GM12878 (cell line): ENCODE data around the gene ARMC9. TPM values are rescaled to one million over a fixed set of nuclear protein-coding genes. Genes with fewer than 3 reads are reported as not detected.

ENCODE experiments used
- ATAC-seq: fragments of 200-7000 bp; cut with Tn5 transposase; 3 replicates; pipeline ENCODE4 v1.9.1; 2020; ENCODE audit warnings: mild to moderate bottlenecking, moderate library complexity
- BruUV-seq: library from RNA; stranded (reverse); fragments of 400-500 nt; replicated peaks from 2 replicates; lab custom pipeline; 2021; lab: Mats Ljungman, UMichigan
- CTCF ChIA-PET: fragments of 300-600 bp; sonication (Branson Sonifier 250); formaldehyde crosslinking; extraction: SDS; loops from one replicate; lab custom pipeline; 2021; ENCODE audit warnings: inconsistent platforms; lab: Yijun Ruan, JAX
- POLR2A ChIA-PET: fragments of 350-600 bp; formaldehyde crosslinking; extraction: SDS; loops from one replicate; lab custom pipeline; 2021; ENCODE audit warnings: inconsistent platforms; lab: Charles Lee
- RAD21 ChIA-PET: fragments of 300-600 bp; sonication (Branson Sonifier 250); formaldehyde crosslinking; loops from one replicate; lab custom pipeline; 2023; ENCODE audit warnings: antibody characterized with exemption; ENCODE audit not compliant: unreplicated experiment; lab: Charles Lee
- SMC1A ChIA-PET: fragments of 300-600 bp; sonication (Branson Sonifier 250); formaldehyde crosslinking; loops from one replicate; lab custom pipeline; 2023; ENCODE audit not compliant: unreplicated experiment, uncharacterized antibody; lab: Charles Lee
- DNase-seq: peaks from one replicate; pipeline ENCODE4 v3.0.0-alpha.2; 2011; ENCODE audit warnings: low read depth, low spot score
- FAIRE-seq: peaks from 3 replicates; lab custom pipeline; 2011; peaks lifted over from hg19 to GRCh38; lab: Jason Lieb, UNC
- H2AFZ ChIP-seq: 2 replicates; pipeline ENCODE4 v1.6.0; 2011; ENCODE audit warnings: low read depth, low read length, control low read depth; ENCODE audit not compliant: control insufficient read depth
- H3K27ac ChIP-seq: 2 replicates; pipeline ENCODE4 v1.5.1; 2011; ENCODE audit warnings: control low read depth; ENCODE audit not compliant: control insufficient read depth, insufficient read depth
- H3K27me3 ChIP-seq, 2 experiments: replicated peaks in 1 of 2; 2 replicates each; pipeline versions ENCODE4 v1.6.0 to v1.6.1; 2011; ENCODE audit warnings: low read length in 1 of 2; ENCODE audit not compliant: control insufficient read depth in 2 of 2, insufficient read depth in 2 of 2
- H3K36me3 ChIP-seq, 2 experiments: 2 replicates each; pipeline ENCODE4 v1.5.1; 2011; ENCODE audit warnings: low read length in 1 of 2; ENCODE audit not compliant: control insufficient read depth in 2 of 2, insufficient read depth in 2 of 2
- H3K4me1 ChIP-seq: 2 replicates; pipeline ENCODE4 v1.6.1; 2011; ENCODE audit warnings: mild to moderate bottlenecking, low read length, moderate library complexity, mixed read lengths; ENCODE audit not compliant: control insufficient read depth, insufficient read depth
- H3K4me2 ChIP-seq: 2 replicates; pipeline ENCODE4 v1.6.0; 2011; ENCODE audit warnings: control low read depth; ENCODE audit not compliant: control insufficient read depth, insufficient read depth
- H3K4me3 ChIP-seq: fragments of 200-600 bp; sonication (generic); 2 replicates; pipeline ENCODE4 v1.5.1; 2016
- H3K79me2 ChIP-seq: 2 replicates; pipeline ENCODE4 v1.6.0; 2011; ENCODE audit warnings: low read length; ENCODE audit not compliant: control insufficient read depth, insufficient read depth
- H3K9ac ChIP-seq: 2 replicates; pipeline ENCODE4 v1.8.0; 2011; ENCODE audit warnings: low read length, control low read depth, mixed read lengths; ENCODE audit not compliant: control insufficient read depth, insufficient read depth
- H3K9me3 ChIP-seq: replicated peaks from 3 replicates; pipeline ENCODE4 v1.5.1; 2011; ENCODE audit warnings: mild to moderate bottlenecking, low read length; ENCODE audit not compliant: control insufficient read depth, insufficient read depth
- H4K20me1 ChIP-seq: 2 replicates; pipeline ENCODE4 v1.6.0; 2011; ENCODE audit not compliant: control insufficient read depth, insufficient read depth
- CBX5 ChIP-seq: sonication (generic); IDR thresholded peaks from 2 replicates; pipeline ENCODE4 v1.6.1; 2016; ENCODE audit warnings: low read depth, moderate library complexity, mild to moderate bottlenecking, inconsistent platforms
- CHD2 ChIP-seq: IDR thresholded peaks from 2 replicates; pipeline ENCODE4 v1.6.1; 2011; ENCODE audit warnings: low read depth, low read length, improper control_type of control experiment, borderline replicate concordance
- FOXM1 ChIP-seq: IDR thresholded peaks from 2 replicates; pipeline ENCODE4 v1.6.1; 2012; ENCODE audit warnings: low read depth, mild to moderate bottlenecking, inconsistent platforms, low read length, moderate library complexity
- GABPA ChIP-seq: IDR thresholded peaks from 2 replicates; pipeline ENCODE4 v1.6.1; 2014; ENCODE audit warnings: antibody characterized with exemption, low read depth, mild to moderate bottlenecking, inconsistent platforms
- IRF5 ChIP-seq: fragments of 450-650 bp; IDR thresholded peaks from 2 replicates; pipeline ENCODE4 v1.6.1; 2017; ENCODE audit warnings: borderline replicate concordance
- KLF5 ChIP-seq: fragments of 450-650 bp; IDR thresholded peaks from 2 replicates; pipeline ENCODE4 v1.6.1; 2014; ENCODE audit warnings: mild to moderate bottlenecking; ENCODE audit not compliant: partially characterized antibody
- MTA3 ChIP-seq: IDR thresholded peaks from 2 replicates; pipeline ENCODE4 v1.6.1; 2012; ENCODE audit warnings: low read length, inconsistent platforms, borderline replicate concordance
- PBX3 ChIP-seq: IDR thresholded peaks from 2 replicates; pipeline ENCODE4 v1.6.1; 2011; ENCODE audit warnings: mild to moderate bottlenecking, low read depth, low read length, moderate library complexity; ENCODE audit not compliant: insufficient replicate concordance
- SREBF2 ChIP-seq: IDR thresholded peaks from 2 replicates; pipeline ENCODE4 v1.6.1; 2012; ENCODE audit warnings: mild to moderate bottlenecking, low read length
- USF1 ChIP-seq: IDR thresholded peaks from 2 replicates; pipeline ENCODE4 v1.6.1; 2011; ENCODE audit warnings: borderline replicate concordance, low read depth, mild to moderate bottlenecking, moderate library complexity, mixed read lengths, low read length; ENCODE audit not compliant: insufficient read depth; ENCODE audit errors: extremely low read length
- YY1 ChIP-seq: IDR thresholded peaks from 2 replicates; pipeline ENCODE4 v1.6.1; 2011; ENCODE audit warnings: low read depth, mild to moderate bottlenecking, low read length
- ZBED1 ChIP-seq: IDR thresholded peaks from 2 replicates; pipeline ENCODE4 v1.6.1; 2016; ENCODE audit warnings: borderline replicate concordance
- ZNF274 ChIP-seq: IDR thresholded peaks from one replicate; pipeline ENCODE4 v1.8.0; 2011; ENCODE audit not compliant: insufficient read length, insufficient read depth
- ZZZ3 ChIP-seq: IDR thresholded peaks from 2 replicates; pipeline ENCODE4 v1.6.1; 2011; ENCODE audit warnings: low read depth; ENCODE audit not compliant: control insufficient read depth, insufficient read length
- WGBS: methylation state at CpG from one replicate; pipeline ENCODE4 v1.1.6; 2016; ENCODE audit warnings: low lambda C conversion rate; ENCODE audit not compliant: insufficient replicate concordance, insufficient coverage; ENCODE audit errors: missing lambda C conversion rate; 5-methylcytosine and 5-hydroxymethylcytosine counted together
- in situ Hi-C: fragments of 300-500 bp; cut with MboI; formaldehyde crosslinking; loops from 9 replicates; pipeline ENCODE4 v1.14.3; 2018; ENCODE audit warnings: mixed read lengths
- intact Hi-C: fragments of 100-400 bp; cut with micrococcal nuclease; formaldehyde crosslinking; loops from one replicate; pipeline ENCODE4 v1.14.2; 2022; ENCODE audit not compliant: unreplicated experiment
- polyA plus RNA-seq, 11 experiments: library from polyadenylated mRNA; depleted of rRNA in 4 of 11; unstranded in 6 of 11; stranded (reverse) in 5 of 11; fragments of >200 nt; fragmentation: Nextera tagmentation in 4 of 11; fragmentation: Illumina TruSeq in 1 of 11; extraction: Ambion mirVana in 4 of 11; extraction: Trizol in 1 of 11; gene quantifications; 1 replicate in 1 of 11; 2 replicates in 10 of 11; pipeline versions ENCODE4 v1.2.1 to v1.2.3, GENCODE V29; 2011 to 2016; ENCODE audit warnings: inconsistent platforms in 2 of 11, missing spikeins in 2 of 11, low read depth in 1 of 11
- total RNA-seq, 4 experiments: library from RNA; depleted of rRNA in 3 of 4; stranded (reverse); fragments of >200 nt in 3 of 4; fragmentation: Illumina TruSeq in 1 of 4; extraction: Trizol in 1 of 4; gene quantifications; 2 replicates each; pipeline versions ENCODE4 v1.2.1 to v1.2.3, GENCODE V29; 2013 to 2021

ARMC9 gene
- total and polyA plus RNA-seq, 10 of the 15 experiments (the other 5 are each of a cell fraction or from before 2014, with no cell fraction given) = 3.8 to 21.8 (median 10.4) TPM

- H3K36me3 ChIP-seq = peaks cover 0 to 4% of the 10 kb centered on the region in 2 experiments; a peak in 2 of 4 replicates
- no peaks in the 10 kb centered on the region for H3K9me3 ChIP-seq
- FAIRE-seq = no peak
- H2AFZ ChIP-seq = no peak overlapping the region
- no peak for ATAC-seq
- H3K4me3 ChIP-seq = no peak overlapping the region
- no TSS peak for BruUV-seq
- RAD21 ChIA-PET = no interaction called here
- H3K4me2 ChIP-seq = no peak overlapping the region
- in situ Hi-C loops = no loop called here
- WGBS = 79% methylated on average over 5 of the region's 5 CpGs
- no peaks in the 10 kb centered on the region for H3K4me1 ChIP-seq
- SMC1A ChIA-PET = no interaction called here
- H3K27ac ChIP-seq = no peak overlapping the region
- H3K27me3 ChIP-seq = no peaks in the 10 kb centered on the region
- no peaks in the 10 kb centered on the region for H4K20me1 ChIP-seq
- CTCF ChIA-PET = no interaction called here
- TF ChIP-seq MTA3 (no peak), ZBED1 (no peak), CBX5 (no peak), ZNF274 (no peak), KLF5 (no peak), YY1 (no peak), FOXM1 (no peak), SREBF2 (no peak), ZZZ3 (no peak), CHD2 (no peak), USF1 (no peak), PBX3 (no peak), GABPA (no peak), IRF5 (no peak)
- TF ChIP-seq, all 136 proteins: peak for 0
- no peak overlapping the region for H3K9ac ChIP-seq
- no peaks in the 10 kb centered on the region for H3K79me2 ChIP-seq
- POLR2A ChIA-PET = interaction anchor here (1.1 kb wide), 1 partner anchor 12 kb away, joined by 4 read pairs; no protein-coding TSS in a partner anchor
- no peak for DNase-seq
- intact Hi-C loops = no loop called here
These were observed 136.6 kb downstream of the ARMC9 start for GRCh38 chr2:231334981-231335380.
